ENCODE data around the gene DGKG.

Gene DGKG

DNA sequence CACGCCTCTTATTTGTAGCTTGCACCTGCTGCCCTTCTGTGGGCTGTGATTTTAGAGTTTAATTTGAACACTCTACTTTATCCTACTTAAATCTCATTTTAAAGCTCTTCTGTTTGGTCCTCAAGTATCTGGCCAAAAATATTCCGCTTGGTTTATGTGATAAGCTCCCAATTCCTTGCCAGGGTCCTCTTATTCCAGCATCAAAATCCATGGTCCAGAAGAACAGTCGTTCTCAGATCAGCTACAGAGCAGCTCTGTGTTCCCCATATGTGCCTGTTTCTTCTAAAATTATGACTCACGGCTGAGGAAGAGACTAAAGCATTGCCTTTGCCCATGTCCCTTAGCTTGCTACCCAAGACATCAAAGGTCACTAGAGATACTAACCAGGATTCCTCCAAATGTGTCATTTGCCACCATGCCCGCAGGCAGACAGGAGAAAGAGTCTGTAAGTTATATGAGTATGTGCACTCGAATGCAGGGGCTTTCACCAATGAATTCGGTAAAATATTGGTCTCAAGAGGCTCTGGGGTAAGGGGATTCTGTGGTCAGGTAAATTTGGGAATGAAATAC lies 137.9 kb downstream of the DGKG start:
- Histone ChIP-seq H3K4me3 (ENCODE audit: low read length) (no peak overlapping the region), H3K27me3 (ENCODE audit: insufficient read depth, low read length) (0 out of 2 replicates have a peak, but pooled peaks cover 4% of the 10 kb centered on the region), H3K4me1 (ENCODE audit: insufficient read depth, low read length) (no peaks in the 10 kb centered on the region; the same call in 1 of the 2 replicates)

DNA sequence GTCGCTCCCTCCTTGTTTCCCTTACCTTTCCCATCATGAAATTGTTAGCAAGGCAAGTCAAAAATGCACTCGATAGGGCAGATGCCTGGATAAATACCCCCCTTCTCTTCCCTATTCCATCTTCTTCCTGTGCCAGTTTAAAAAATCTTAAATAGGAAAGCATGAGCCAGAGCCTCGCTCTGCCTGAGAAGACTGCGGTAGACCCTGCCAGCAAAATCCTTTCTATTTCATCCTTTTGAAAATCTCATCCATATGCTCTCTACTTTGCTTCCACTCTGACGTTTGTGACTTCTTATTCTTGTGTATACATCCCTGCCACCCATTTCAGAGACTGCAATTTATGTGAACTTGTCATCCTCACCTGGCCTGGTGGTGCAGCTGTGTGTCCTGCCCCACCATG lies 138.6 kb downstream of the DGKG start:
- Histone ChIP-seq H3K27me3 (ENCODE audit: insufficient read depth, low read length) (0 out of 2 replicates have a peak, but pooled peaks cover 4% of the 10 kb centered on the region), H3K27ac (ENCODE audit: low read length) (no peak overlapping the region), H3K36me3 (ENCODE audit: insufficient read depth, low read depth, low read length) (no peaks in the 10 kb centered on the region), H3K4me1 (ENCODE audit: insufficient read depth, low read length) (no peaks in the 10 kb centered on the region; the same call in 1 of the 2 replicates), H3K9ac (ENCODE audit: low read depth, low read length) (no peak overlapping the region), H3K9me3 (ENCODE audit: insufficient read depth, low read depth, low read length) (no peaks in the 10 kb centered on the region), H3K4me3 (ENCODE audit: low read length) (no peak overlapping the region)

More for the DNA sequence above, 137.9 kb downstream of the DGKG start:
- Histone ChIP-seq H3K9ac (ENCODE audit: low read depth, low read length) (no peak overlapping the region), H3K36me3 (ENCODE audit: insufficient read depth, low read depth, low read length) (no peaks in the 10 kb centered on the region), H3K9me3 (ENCODE audit: insufficient read depth, low read depth, low read length) (no peaks in the 10 kb centered on the region), H3K27ac (ENCODE audit: low read length) (no peak overlapping the region)

DNA sequence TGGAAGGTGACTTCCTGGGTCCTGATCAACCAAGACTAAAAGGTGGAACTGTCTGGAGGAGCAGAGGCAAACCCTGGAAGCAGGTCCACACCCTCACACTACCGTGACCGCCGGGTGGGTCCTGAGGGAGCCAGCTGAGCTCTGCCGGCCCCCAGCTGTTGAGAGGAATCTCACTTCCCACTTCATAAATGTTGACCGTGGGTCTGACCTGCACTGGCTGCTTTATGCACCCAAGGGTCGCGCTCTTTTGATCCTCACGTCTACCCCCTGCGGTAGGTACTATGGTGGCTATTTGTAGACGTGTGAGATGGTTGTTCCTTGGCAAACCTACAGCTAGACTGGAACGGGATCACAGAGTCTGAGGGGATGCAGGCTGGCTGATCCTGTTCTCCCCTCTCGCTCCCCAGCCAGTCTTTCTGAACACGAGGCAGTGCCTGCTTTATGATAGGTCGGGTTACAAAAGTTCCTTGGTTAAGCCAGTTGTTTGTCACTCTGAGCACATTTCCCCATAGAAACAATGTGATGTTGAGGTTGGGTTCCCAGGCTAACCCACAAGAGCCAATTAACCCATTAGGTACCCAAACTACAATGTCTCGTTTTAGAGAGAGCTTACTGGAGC lies 140.2 kb downstream of the DGKG start:
- Histone ChIP-seq H3K9ac (ENCODE audit: low read depth, low read length) (no peak overlapping the region), H3K9me3 (ENCODE audit: insufficient read depth, low read depth, low read length) (no peaks in the 10 kb centered on the region), H3K36me3 (ENCODE audit: insufficient read depth, low read depth, low read length) (no peaks in the 10 kb centered on the region), H3K27me3 (ENCODE audit: insufficient read depth, low read length) (0 out of 2 replicates have a peak, but pooled peaks cover 4% of the 10 kb centered on the region), H3K4me3 (ENCODE audit: low read length) (no peak overlapping the region), H3K4me1 (ENCODE audit: insufficient read depth, low read length) (peaks cover 4% of the 10 kb centered on the region; the same call in 1 of the 2 replicates), H3K27ac (ENCODE audit: low read length) (no peak overlapping the region)

DNA sequence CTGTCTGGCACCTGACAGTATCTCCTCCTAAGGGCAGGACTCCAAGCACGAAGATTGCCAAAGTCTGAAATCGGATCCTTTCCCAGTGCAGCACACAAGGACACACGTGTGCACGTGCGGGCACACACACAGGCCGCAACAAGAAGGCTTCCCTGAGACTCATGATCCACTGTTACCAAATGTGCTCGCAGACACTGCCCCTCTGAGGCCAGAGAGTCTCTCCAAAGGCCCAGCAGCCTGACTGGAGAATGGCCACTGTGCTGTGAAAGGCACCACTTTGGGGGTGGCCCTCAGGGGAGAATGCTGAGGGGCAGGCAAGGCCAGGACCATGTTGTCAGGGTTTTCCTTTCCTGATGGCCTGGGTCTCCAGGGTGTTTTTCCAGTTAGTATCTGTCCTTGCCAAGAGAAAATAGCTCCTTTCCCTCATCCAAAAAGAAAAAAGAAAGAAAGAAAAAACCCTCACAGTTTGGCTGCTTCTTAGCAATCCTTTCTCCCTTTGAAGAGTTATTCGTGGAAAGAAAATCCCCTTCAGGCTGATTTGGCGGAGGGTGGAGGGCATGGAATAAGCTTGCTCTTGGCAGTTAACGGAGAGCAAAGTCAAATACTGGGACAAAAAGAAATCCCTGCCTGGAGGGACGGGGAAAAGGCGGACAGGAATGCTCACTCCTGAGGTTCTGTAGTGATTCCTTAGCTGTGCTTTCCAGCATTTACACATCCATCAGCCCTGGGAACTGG lies 141.0 kb downstream of the DGKG start:
- H3K4me1 ChIP-seq (ENCODE audit: insufficient read depth, low read length): peaks cover 5% of the 10 kb centered on the region; the same call in 1 of the 2 replicates
- no peak overlapping the region for H3K27ac ChIP-seq (ENCODE audit: low read length)
- no peak overlapping the region for H3K4me3 ChIP-seq (ENCODE audit: low read length)
- no peak overlapping the region for H3K9ac ChIP-seq (ENCODE audit: low read depth, low read length)
- H3K9me3 ChIP-seq (ENCODE audit: insufficient read depth, low read depth, low read length): no peaks in the 10 kb centered on the region
- no peaks in the 10 kb centered on the region for H3K36me3 ChIP-seq (ENCODE audit: insufficient read depth, low read depth, low read length)
- 0 out of 2 replicates have a peak, but pooled peaks cover 4% of the 10 kb centered on the region for H3K27me3 ChIP-seq (ENCODE audit: insufficient read depth, low read length)

DNA sequence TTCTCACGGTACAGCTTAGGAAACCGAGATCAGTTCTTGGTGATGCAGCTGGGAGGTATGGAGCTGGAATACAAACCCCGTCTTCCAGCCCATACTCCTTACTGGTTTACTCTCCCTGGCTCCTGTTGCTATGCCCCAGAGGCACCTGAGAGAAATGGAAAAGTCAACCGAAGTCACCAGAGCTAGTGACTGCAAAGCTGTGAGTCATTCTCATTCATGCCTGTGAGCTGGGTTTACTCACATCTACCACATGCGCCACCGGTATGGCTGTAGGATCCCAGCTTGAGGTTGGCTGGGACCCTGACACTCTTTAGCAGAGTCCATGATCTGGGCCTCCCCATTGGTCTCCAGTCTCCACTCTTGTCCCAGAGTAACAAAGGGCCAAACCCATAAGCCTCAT lies 141.7 kb downstream of the DGKG start:
- H3K9ac ChIP-seq (ENCODE audit: low read depth, low read length): no peak overlapping the region
- H3K27ac ChIP-seq (ENCODE audit: low read length): no peak overlapping the region
- 0 out of 2 replicates have a peak, but pooled peaks cover 4% of the 10 kb centered on the region for H3K27me3 ChIP-seq (ENCODE audit: insufficient read depth, low read length)
- H3K4me3 ChIP-seq (ENCODE audit: low read length): no peak overlapping the region
- H3K9me3 ChIP-seq (ENCODE audit: insufficient read depth, low read depth, low read length): no peaks in the 10 kb centered on the region
- no peaks in the 10 kb centered on the region for H3K36me3 ChIP-seq (ENCODE audit: insufficient read depth, low read depth, low read length)
- H3K4me1 ChIP-seq (ENCODE audit: insufficient read depth, low read length): peaks cover 8% of the 10 kb centered on the region; the same call in 1 of the 2 replicates

DNA sequence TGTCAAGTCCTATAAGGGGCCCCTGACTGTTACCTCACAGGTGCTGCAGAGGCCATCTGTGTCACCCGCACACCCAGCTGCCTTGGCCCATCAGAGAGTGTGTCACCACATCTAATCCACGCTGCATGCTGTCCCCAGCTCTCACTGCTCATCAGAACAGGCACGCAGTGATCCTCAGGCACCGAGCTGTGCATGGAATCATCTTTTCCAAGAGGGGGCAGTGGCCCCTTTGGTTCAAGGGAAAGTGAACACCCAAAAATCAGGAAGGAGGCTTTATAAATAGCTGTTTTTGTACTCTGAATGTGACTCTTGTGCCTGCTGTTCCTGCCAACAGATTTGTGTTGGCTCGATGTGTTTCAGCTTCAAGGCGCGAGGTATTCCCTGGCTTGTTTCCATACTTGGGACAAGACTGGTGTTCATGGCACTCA lies 142.8 kb downstream of the DGKG start:
- Histone ChIP-seq H3K27ac (ENCODE audit: low read length) (no peak overlapping the region), H3K9me3 (ENCODE audit: insufficient read depth, low read depth, low read length) (no peaks in the 10 kb centered on the region), H3K9ac (ENCODE audit: low read depth, low read length) (no peak overlapping the region), H3K4me1 (ENCODE audit: insufficient read depth, low read length) (peaks cover 10% of the 10 kb centered on the region; the same call in 1 of the 2 replicates), H3K4me3 (ENCODE audit: low read length) (no peak overlapping the region), H3K27me3 (ENCODE audit: insufficient read depth, low read length) (0 out of 2 replicates have a peak, but pooled peaks cover 4% of the 10 kb centered on the region), H3K36me3 (ENCODE audit: insufficient read depth, low read depth, low read length) (no peaks in the 10 kb centered on the region)

DNA sequence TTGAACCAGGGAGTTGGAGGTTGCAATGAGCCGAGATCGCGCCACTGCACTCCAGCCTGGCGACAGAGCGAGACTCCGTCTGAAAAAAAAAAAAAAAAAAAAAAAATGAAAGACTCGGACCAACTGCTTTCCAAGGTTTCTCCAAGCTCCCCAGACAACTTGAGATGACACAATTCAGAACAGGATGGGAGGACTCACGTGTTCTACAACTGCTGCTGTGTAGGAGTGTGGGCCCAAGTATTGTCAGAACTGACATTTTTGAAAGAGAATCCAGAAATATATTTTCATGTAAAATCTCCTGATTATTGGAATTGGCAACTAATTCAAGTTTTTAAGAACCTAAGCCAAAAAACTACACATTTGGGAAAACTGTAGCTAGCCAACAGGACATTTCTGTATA lies 143.6 kb downstream of the DGKG start:
- no peak overlapping the region for H3K27ac ChIP-seq (ENCODE audit: low read length)
- H3K4me3 ChIP-seq (ENCODE audit: low read length): no peak overlapping the region
- no peak overlapping the region for H3K9ac ChIP-seq (ENCODE audit: low read depth, low read length)
- no peaks in the 10 kb centered on the region for H3K36me3 ChIP-seq (ENCODE audit: insufficient read depth, low read depth, low read length)
- no peaks in the 10 kb centered on the region for H3K9me3 ChIP-seq (ENCODE audit: insufficient read depth, low read depth, low read length)
- peaks cover 10% of the 10 kb centered on the region; the same call in 1 of the 2 replicates for H3K4me1 ChIP-seq (ENCODE audit: insufficient read depth, low read length)
- no peaks in the 10 kb centered on the region for H3K27me3 ChIP-seq (ENCODE audit: insufficient read depth, low read length)

DNA sequence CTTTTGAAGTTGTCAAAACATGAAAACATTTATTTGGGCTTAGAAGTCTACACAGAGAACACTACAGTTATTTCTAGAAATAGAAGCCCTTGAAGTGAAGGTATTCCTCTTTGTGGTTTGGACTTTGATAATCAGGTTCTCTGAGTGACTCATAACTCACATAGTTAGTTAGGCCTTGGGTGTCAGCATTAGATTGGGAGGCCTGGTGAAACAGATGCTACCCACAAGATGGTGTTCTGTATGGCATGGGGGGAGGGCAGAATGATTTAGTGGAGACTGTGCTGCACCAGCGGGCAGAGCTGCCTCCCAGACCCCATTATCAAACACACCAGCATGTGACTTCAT lies 144.2 kb downstream of the DGKG start:
- H3K27me3 ChIP-seq (ENCODE audit: insufficient read depth, low read length): no peaks in the 10 kb centered on the region
- H3K36me3 ChIP-seq (ENCODE audit: insufficient read depth, low read depth, low read length): no peaks in the 10 kb centered on the region
- peaks cover 10% of the 10 kb centered on the region; the same call in 1 of the 2 replicates for H3K4me1 ChIP-seq (ENCODE audit: insufficient read depth, low read length)
- H3K27ac ChIP-seq (ENCODE audit: low read length): no peak overlapping the region
- H3K9ac ChIP-seq (ENCODE audit: low read depth, low read length): no peak overlapping the region
- no peaks in the 10 kb centered on the region for H3K9me3 ChIP-seq (ENCODE audit: insufficient read depth, low read depth, low read length)
- H3K4me3 ChIP-seq (ENCODE audit: low read length): no peak overlapping the region

DNA sequence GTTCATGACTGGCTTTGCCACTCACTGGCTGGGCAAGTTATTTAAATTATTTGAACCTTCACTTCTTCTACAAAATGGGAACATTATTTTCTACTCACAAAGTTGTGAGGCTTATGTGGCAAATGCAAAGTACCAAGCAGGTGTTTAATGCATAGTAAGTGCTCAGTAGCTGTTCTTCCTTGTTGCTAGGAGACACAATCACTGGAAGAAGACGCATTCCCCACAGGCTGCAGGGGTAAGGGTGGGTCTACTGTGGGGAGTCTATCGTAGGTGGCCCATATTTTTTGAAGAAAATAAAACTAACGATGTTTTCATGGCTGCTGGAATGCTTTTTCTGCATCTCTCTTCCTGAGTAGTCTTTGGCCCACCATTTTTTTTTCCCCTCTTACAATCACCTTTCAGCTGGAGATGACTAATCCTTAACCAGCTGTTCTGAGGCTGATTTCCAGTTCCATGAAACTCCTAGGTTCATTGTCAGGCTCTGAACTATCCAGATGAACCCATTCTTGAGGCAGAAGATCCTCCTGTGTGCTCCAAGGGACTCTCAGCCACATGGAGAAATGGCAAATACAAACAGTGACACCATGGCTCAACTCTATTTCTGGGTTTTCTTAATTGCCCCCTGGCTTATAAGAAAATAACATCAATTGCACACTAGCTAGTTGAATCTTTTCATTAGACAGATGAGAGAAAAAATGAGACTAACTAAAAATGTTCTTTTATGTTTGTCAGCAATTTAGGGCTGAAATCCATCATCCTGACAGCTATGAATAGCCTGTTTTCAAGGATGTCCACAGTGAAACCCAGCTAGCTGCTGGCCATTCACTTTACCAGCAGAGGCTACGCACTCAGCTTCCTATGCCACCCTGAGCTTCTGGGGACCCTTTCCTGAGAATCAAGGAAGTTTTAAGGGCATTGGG lies 144.9 kb downstream of the DGKG start:
- Histone ChIP-seq H3K9me3 (ENCODE audit: insufficient read depth, low read depth, low read length) (no peaks in the 10 kb centered on the region), H3K36me3 (ENCODE audit: insufficient read depth, low read depth, low read length) (no peaks in the 10 kb centered on the region), H3K9ac (ENCODE audit: low read depth, low read length) (no peak overlapping the region), H3K4me1 (ENCODE audit: insufficient read depth, low read length) (peaks cover 10% of the 10 kb centered on the region; the same call in 1 of the 2 replicates), H3K27me3 (ENCODE audit: insufficient read depth, low read length) (no peaks in the 10 kb centered on the region), H3K4me3 (ENCODE audit: low read length) (no peak overlapping the region), H3K27ac (ENCODE audit: low read length) (no peak overlapping the region)

DNA sequence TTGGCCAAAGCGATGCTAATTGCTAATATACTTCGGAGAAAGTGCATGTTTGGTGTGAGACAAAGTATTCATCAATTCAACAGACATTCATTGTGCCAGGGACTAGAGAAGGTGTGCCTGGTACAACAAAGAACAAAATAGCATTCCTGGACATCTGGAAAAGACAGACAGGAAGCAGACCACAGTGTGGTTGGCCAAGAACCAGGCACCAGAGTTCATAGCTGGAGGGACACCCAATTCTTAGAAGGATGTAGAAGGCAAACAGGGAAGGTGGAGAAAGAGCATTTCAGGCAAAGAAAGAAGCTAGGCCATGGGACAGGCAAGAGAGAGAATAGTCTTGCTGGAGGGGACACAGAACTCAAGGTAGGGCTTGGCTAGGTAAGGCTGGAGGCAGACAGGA lies 147.4 kb downstream of the DGKG start:
- Histone ChIP-seq H3K4me3 (ENCODE audit: low read length) (no peak overlapping the region), H3K4me1 (ENCODE audit: insufficient read depth, low read length) (peaks cover 20% of the 10 kb centered on the region), H3K36me3 (ENCODE audit: insufficient read depth, low read depth, low read length) (no peaks in the 10 kb centered on the region), H3K27me3 (ENCODE audit: insufficient read depth, low read length) (no peaks in the 10 kb centered on the region), H3K9ac (ENCODE audit: low read depth, low read length) (no peak overlapping the region), H3K9me3 (ENCODE audit: insufficient read depth, low read depth, low read length) (no peaks in the 10 kb centered on the region), H3K27ac (ENCODE audit: low read length) (no peak overlapping the region)

DNA sequence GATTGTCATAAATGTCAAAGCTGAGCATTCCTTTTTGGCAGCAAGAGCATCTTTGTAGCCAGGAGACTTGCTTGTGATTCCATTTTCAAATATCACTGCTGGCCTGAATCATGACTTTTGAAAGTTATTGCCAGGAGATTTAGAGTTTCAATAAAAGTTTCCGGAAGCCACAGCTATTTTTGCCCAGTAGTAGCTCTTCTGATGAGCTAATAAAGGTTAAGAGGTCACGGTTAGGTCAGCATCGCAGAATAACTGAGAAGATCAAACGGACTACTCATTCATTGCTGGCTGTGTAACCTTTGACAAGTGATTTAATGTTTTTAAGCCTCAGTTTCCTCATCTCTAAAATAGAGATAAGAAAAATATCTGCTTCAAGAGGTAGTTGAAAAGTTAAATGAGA lies 148.1 kb downstream of the DGKG start:
- no peak overlapping the region for H3K27ac ChIP-seq (ENCODE audit: low read length)
- H3K36me3 ChIP-seq (ENCODE audit: insufficient read depth, low read depth, low read length): no peaks in the 10 kb centered on the region
- H3K4me1 ChIP-seq (ENCODE audit: insufficient read depth, low read length): peaks cover 25% of the 10 kb centered on the region
- no peak overlapping the region for H3K4me3 ChIP-seq (ENCODE audit: low read length)
- H3K9ac ChIP-seq (ENCODE audit: low read depth, low read length): no peak overlapping the region
- H3K9me3 ChIP-seq (ENCODE audit: insufficient read depth, low read depth, low read length): no peaks in the 10 kb centered on the region
- no peaks in the 10 kb centered on the region for H3K27me3 ChIP-seq (ENCODE audit: insufficient read depth, low read length)
